Measurements from ENCODE around the gene VGLL2. TPM values are rescaled to one million over a fixed set of nuclear protein-coding genes. Genes with fewer than 3 reads are reported as not detected.

The VGLL2 gene, protein sequence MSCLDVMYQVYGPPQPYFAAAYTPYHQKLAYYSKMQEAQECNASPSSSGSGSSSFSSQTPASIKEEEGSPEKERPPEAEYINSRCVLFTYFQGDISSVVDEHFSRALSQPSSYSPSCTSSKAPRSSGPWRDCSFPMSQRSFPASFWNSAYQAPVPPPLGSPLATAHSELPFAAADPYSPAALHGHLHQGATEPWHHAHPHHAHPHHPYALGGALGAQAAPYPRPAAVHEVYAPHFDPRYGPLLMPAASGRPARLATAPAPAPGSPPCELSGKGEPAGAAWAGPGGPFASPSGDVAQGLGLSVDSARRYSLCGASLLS
- not detected in 2 replicates for total RNA-seq

DNA sequence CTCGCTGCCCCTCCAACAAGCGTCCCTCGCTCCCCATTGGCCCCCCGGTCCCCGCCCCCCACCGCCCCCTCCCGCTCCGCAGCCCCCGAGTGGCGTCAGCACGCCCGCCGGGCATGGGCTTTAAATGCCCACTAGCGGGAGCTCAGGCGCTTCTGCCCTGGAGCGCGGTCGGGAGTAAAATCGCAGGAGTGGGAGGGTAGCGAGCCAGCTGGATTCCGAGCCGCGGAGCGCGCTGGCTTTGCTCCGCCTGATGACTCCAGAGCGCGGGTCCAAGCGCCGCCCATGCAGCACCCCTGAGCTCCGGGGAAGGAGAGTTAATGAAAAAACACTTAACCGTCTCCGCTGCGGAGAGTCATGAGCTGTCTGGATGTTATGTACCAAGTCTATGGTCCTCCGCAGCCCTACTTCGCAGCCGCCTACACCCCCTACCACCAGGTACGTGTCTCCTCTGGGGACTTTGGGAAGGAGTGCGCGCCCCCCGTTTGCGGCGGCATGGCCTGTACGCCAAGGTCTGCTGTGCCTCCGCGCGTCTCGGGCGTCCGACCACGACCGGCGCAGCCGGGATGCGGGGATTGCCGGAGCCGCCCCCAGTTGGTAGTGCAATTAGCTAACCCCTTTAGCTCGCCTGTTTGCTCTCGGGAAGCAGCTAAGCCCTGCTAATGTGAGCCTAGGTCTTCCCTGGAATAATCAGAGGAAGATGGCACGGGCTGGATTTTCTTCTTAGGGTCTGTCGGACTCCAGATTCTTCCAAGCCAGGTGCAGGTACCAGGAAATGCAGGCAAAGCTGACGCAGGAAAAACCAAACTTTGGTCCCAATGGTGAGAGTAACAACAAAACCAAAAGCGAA, at the start of gene VGLL2:
Gene VGLL2 (plus strand): TSS at position 149 of the 847 bp plus-strand sequence. CDS start 206 bp downstream, at position 355.

Other genes with a start within 250 kb of the VGLL2 start
- 0.65 and 1.8 TPM in 2 replicates for gene ROS1, start 160.4 kb downstream of the VGLL2 start, total RNA-seq
- 28.8 and 43.5 TPM in 2 replicates for gene DCBLD1, start 217.1 kb downstream of the VGLL2 start, total RNA-seq